WTC11 (cell line): ENCODE data around the gene CADM1.

Experiments
- TEAD4 ChIP-seq: sonication (generic); formaldehyde crosslinking; IDR thresholded peaks from 2 replicates; pipeline ENCODE4 v1.8.0; 2022; ENCODE audit warnings: mild to moderate bottlenecking, missing genetic modification reagents
- ZNF138 ChIP-seq: sonication (generic); formaldehyde crosslinking; conservative IDR thresholded peaks from 2 replicates; pipeline ENCODE4 v1.8.1; 2022; ENCODE audit warnings: mild to moderate bottlenecking, moderate library complexity, missing genetic modification reagents
- TF ChIP-seq, protein P1 (sequence below): sonication (generic); formaldehyde crosslinking; IDR thresholded peaks from 2 replicates; pipeline ENCODE4 v1.8.0; 2022; ENCODE audit warnings: mild to moderate bottlenecking, missing genetic modification reagents
- TF ChIP-seq, protein P2 (sequence below): sonication (generic); formaldehyde crosslinking; IDR thresholded peaks from 2 replicates; pipeline ENCODE4 v1.8.1; 2023; ENCODE audit warnings: mild to moderate bottlenecking, missing genetic modification reagents, borderline replicate concordance
- TF ChIP-seq, protein P3 (sequence below): fragments of 200-600 bp; IDR thresholded peaks from 2 replicates; pipeline ENCODE4 v1.8.0; 2022; ENCODE audit warnings: antibody characterized with exemption

DNA sequence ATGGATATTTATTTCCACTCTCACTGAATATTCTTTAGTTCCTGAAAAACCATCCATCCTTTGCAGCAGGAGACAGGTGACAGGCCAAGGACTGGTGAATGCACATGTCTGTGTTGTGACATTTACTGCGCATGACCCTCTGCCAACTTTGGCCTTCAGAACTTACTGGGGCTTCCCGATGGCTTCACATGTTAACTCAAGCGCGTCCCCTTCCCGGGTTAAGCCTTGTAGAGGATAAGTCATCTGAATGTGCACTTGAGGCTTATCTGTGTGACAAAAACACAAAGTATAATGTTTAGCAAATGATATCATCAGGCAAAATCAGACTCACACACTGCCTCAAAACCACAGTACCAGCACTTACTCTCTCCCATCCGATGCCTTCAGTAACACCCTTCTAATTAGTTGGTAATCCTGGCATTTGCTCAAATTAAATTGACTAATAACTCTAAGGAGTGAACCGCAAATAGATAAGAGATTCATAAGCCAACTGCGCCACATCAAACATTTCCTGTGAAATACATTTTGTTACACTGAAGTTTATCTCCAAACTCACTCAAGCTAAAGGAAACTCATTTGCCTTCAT, 286.4 kb downstream of the CADM1 start:
- TF ChIP-seq, protein P1, sequence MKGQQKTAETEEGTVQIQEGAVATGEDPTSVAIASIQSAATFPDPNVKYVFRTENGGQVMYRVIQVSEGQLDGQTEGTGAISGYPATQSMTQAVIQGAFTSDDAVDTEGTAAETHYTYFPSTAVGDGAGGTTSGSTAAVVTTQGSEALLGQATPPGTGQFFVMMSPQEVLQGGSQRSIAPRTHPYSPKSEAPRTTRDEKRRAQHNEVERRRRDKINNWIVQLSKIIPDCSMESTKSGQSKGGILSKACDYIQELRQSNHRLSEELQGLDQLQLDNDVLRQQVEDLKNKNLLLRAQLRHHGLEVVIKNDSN (CRISPR knock-in tag): no peak
- TF ChIP-seq, protein P2, sequence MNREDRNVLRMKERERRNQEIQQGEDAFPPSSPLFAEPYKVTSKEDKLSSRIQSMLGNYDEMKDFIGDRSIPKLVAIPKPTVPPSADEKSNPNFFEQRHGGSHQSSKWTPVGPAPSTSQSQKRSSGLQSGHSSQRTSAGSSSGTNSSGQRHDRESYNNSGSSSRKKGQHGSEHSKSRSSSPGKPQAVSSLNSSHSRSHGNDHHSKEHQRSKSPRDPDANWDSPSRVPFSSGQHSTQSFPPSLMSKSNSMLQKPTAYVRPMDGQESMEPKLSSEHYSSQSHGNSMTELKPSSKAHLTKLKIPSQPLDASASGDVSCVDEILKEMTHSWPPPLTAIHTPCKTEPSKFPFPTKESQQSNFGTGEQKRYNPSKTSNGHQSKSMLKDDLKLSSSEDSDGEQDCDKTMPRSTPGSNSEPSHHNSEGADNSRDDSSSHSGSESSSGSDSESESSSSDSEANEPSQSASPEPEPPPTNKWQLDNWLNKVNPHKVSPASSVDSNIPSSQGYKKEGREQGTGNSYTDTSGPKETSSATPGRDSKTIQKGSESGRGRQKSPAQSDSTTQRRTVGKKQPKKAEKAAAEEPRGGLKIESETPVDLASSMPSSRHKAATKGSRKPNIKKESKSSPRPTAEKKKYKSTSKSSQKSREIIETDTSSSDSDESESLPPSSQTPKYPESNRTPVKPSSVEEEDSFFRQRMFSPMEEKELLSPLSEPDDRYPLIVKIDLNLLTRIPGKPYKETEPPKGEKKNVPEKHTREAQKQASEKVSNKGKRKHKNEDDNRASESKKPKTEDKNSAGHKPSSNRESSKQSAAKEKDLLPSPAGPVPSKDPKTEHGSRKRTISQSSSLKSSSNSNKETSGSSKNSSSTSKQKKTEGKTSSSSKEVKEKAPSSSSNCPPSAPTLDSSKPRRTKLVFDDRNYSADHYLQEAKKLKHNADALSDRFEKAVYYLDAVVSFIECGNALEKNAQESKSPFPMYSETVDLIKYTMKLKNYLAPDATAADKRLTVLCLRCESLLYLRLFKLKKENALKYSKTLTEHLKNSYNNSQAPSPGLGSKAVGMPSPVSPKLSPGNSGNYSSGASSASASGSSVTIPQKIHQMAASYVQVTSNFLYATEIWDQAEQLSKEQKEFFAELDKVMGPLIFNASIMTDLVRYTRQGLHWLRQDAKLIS (CRISPR knock-in tag): no peak
- TF ChIP-seq, protein P3, sequence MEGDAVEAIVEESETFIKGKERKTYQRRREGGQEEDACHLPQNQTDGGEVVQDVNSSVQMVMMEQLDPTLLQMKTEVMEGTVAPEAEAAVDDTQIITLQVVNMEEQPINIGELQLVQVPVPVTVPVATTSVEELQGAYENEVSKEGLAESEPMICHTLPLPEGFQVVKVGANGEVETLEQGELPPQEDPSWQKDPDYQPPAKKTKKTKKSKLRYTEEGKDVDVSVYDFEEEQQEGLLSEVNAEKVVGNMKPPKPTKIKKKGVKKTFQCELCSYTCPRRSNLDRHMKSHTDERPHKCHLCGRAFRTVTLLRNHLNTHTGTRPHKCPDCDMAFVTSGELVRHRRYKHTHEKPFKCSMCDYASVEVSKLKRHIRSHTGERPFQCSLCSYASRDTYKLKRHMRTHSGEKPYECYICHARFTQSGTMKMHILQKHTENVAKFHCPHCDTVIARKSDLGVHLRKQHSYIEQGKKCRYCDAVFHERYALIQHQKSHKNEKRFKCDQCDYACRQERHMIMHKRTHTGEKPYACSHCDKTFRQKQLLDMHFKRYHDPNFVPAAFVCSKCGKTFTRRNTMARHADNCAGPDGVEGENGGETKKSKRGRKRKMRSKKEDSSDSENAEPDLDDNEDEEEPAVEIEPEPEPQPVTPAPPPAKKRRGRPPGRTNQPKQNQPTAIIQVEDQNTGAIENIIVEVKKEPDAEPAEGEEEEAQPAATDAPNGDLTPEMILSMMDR: no peak
- TF ChIP-seq ZNF138 (CRISPR knock-in tag) (no peak), TEAD4 (no peak)
